Measurements from ENCODE around the gene TBX2. TPM values are rescaled to one million over a fixed set of nuclear protein-coding genes. Genes with fewer than 3 reads are reported as not detected.

TBX2 gene
- total RNA-seq, 1 experiment from 2014 or later: not detected

DNA sequence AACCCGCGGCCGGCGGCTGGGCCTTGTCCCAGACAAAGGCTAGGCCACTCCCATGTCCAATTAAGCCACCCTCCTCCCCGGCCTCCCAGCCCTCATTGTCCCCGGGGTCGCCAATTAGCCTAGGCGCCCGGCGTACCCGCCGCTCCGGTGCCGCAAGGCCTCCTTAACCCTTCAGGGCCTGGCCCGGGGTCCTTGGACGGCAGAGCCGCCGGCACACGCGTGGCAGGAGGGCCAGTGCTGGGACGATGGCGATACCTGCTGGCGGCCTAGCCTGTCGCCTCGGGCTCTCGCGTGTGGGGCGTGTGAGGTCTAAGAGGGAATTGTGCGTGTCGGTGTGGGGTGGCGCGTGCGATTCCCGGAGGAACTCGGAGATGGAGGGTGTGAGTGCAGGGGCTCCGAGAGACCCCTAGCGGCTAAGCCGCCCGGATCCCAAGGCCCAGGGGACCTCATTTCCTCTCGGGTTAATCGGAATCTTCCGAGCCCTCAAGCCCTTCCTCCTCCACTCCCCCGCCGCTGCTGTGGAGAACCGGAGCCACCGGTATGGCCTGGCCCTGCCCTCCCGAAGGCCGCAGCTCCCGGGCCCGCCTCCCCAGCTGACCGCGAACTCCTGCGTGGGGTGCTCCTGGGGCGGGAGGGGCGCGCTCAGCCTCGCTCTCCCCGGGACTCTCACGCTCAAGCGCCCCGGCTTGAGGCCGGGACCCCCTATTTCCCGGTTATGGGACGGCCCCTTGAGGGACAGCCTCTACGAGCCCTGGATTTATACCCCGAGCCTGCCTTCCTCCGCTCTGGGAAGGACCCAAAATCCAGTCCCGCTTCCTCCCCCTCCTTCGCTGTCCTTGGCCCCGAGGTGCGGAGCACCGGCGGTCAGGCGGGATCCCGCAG lies 11.9 kb downstream of the TBX2 start:
- Histone ChIP-seq H3K36me3 (ENCODE audit: insufficient read depth, low read length) (no peaks in the 10 kb centered on the region), H3K4me3 (ENCODE audit: low read length) (no peak overlapping the region), H4K20me1 (ENCODE audit: insufficient read depth, low read depth, low read length) (no peaks in the 10 kb centered on the region), H3K4me1 (ENCODE audit: low read length) (peaks cover 5% of the 10 kb centered on the region), H3K27me3 (ENCODE audit: low read length) (no peaks in the 10 kb centered on the region), H3K9me2 (replicated peaks; ENCODE audit: insufficient read depth, low read length) (no peaks in the 10 kb centered on the region), H3K9ac (ENCODE audit: low read length) (no peak overlapping the region), H3K79me2 (ENCODE audit: low read length) (no peaks in the 10 kb centered on the region), H3K9me3 (ENCODE audit: low read length) (no peaks in the 10 kb centered on the region), H3K4me2 (ENCODE audit: low read depth, low read length, poor library complexity, severe bottlenecking) (no peak overlapping the region), H3K27ac (ENCODE audit: low read length) (no peak overlapping the region), H2AFZ (ENCODE audit: low read length) (no peak overlapping the region)
- DNase-seq: no peak

GRCh38 chr17:61412143-61412859 lies 12.7 kb downstream of the TBX2 start:
- Histone ChIP-seq H3K36me3 (ENCODE audit: insufficient read depth, low read length) (no peaks in the 10 kb centered on the region), H3K79me2 (ENCODE audit: low read length) (no peaks in the 10 kb centered on the region), H3K27ac (ENCODE audit: low read length) (no peak overlapping the region), H3K4me2 (ENCODE audit: low read depth, low read length, poor library complexity, severe bottlenecking) (no peak overlapping the region), H4K20me1 (ENCODE audit: insufficient read depth, low read depth, low read length) (no peaks in the 10 kb centered on the region), H3K4me3 (ENCODE audit: low read length) (no peak overlapping the region), H3K9ac (ENCODE audit: low read length) (no peak overlapping the region), H3K27me3 (ENCODE audit: low read length) (no peaks in the 10 kb centered on the region), H3K9me2 (replicated peaks; ENCODE audit: insufficient read depth, low read length) (no peaks in the 10 kb centered on the region), H3K4me1 (ENCODE audit: low read length) (peaks cover 5% of the 10 kb centered on the region), H3K9me3 (ENCODE audit: low read length) (no peaks in the 10 kb centered on the region), H2AFZ (ENCODE audit: low read length) (no peak overlapping the region)
- DNase-seq: peak; percentile 78

GRCh38 chr17:61412860-61413660 lies 13.4 kb downstream of the TBX2 start:
- no peak overlapping the region for H3K27ac ChIP-seq (ENCODE audit: low read length)
- H3K79me2 ChIP-seq (ENCODE audit: low read length): no peaks in the 10 kb centered on the region
- H4K20me1 ChIP-seq (ENCODE audit: insufficient read depth, low read depth, low read length): no peaks in the 10 kb centered on the region
- no peaks in the 10 kb centered on the region for H3K9me3 ChIP-seq (ENCODE audit: low read length)
- no peak for DNase-seq
- H2AFZ ChIP-seq (ENCODE audit: low read length): no peak overlapping the region
- no peak overlapping the region for H3K9ac ChIP-seq (ENCODE audit: low read length)
- H3K36me3 ChIP-seq (ENCODE audit: insufficient read depth, low read length): no peaks in the 10 kb centered on the region
- no peaks in the 10 kb centered on the region for H3K9me2 ChIP-seq (replicated peaks; ENCODE audit: insufficient read depth, low read length)
- H3K4me1 ChIP-seq (ENCODE audit: low read length): peaks cover 5% of the 10 kb centered on the region
- H3K27me3 ChIP-seq (ENCODE audit: low read length): no peaks in the 10 kb centered on the region
- H3K4me2 ChIP-seq (ENCODE audit: low read depth, low read length, poor library complexity, severe bottlenecking): no peak overlapping the region
- H3K4me3 ChIP-seq (ENCODE audit: low read length): no peak overlapping the region

- no peaks in the 10 kb centered on the region for H3K79me2 ChIP-seq (ENCODE audit: low read length)
- no peak overlapping the region for H3K4me3 ChIP-seq (ENCODE audit: low read length)
- H3K4me1 ChIP-seq (ENCODE audit: low read length): peaks cover 5% of the 10 kb centered on the region
- DNase-seq: no peak
- no peak overlapping the region for H3K9ac ChIP-seq (ENCODE audit: low read length)
- no peak overlapping the region for H3K27ac ChIP-seq (ENCODE audit: low read length)
- no peak overlapping the region for H3K4me2 ChIP-seq (ENCODE audit: low read depth, low read length, poor library complexity, severe bottlenecking)
- no peaks in the 10 kb centered on the region for H3K27me3 ChIP-seq (ENCODE audit: low read length)
- no peaks in the 10 kb centered on the region for H3K9me2 ChIP-seq (replicated peaks; ENCODE audit: insufficient read depth, low read length)
- no peaks in the 10 kb centered on the region for H3K36me3 ChIP-seq (ENCODE audit: insufficient read depth, low read length)
- no peak overlapping the region for H2AFZ ChIP-seq (ENCODE audit: low read length)
- no peaks in the 10 kb centered on the region for H4K20me1 ChIP-seq (ENCODE audit: insufficient read depth, low read depth, low read length)
- H3K9me3 ChIP-seq (ENCODE audit: low read length): no peaks in the 10 kb centered on the region
Measured at GRCh38 chr17:61413661-61414126, 14.1 kb downstream of the TBX2 start.

- Histone ChIP-seq H3K9me2 (replicated peaks; ENCODE audit: insufficient read depth, low read length) (no peaks in the 10 kb centered on the region), H3K4me1 (ENCODE audit: low read length) (no peaks in the 10 kb centered on the region; the same call in 1 of the 2 replicates), H3K9me3 (ENCODE audit: low read length) (no peaks in the 10 kb centered on the region), H3K79me2 (ENCODE audit: low read length) (no peaks in the 10 kb centered on the region), H3K4me2 (ENCODE audit: low read depth, low read length, poor library complexity, severe bottlenecking) (no peak overlapping the region), H4K20me1 (ENCODE audit: insufficient read depth, low read depth, low read length) (no peaks in the 10 kb centered on the region), H3K4me3 (ENCODE audit: low read length) (no peak overlapping the region), H3K27ac (ENCODE audit: low read length) (no peak overlapping the region), H3K9ac (ENCODE audit: low read length) (no peak overlapping the region), H3K27me3 (ENCODE audit: low read length) (no peaks in the 10 kb centered on the region), H2AFZ (ENCODE audit: low read length) (no peak overlapping the region), H3K36me3 (ENCODE audit: insufficient read depth, low read length) (no peaks in the 10 kb centered on the region)
- no peak for DNase-seq
Measured at GRCh38 chr17:61414141-61414935, 14.7 kb downstream of the TBX2 start.

DNA sequence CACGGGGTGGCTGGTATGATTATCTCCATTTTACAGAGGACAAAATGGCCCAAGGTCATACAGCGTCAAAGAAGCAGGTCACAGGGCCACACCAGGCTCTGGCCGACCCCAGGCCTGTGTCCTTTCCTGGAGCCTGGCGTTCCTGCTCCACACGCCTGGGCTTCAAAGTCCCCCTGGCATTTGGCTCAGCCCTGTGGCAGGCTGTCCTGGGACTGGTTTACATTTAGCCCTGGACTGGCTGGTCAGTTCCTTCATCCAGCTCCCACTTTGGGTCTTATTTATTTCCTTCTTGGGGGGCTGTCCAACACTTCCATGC lies 15.3 kb downstream of the TBX2 start:
- no peaks in the 10 kb centered on the region for H3K9me2 ChIP-seq (replicated peaks; ENCODE audit: insufficient read depth, low read length)
- no peak overlapping the region for H3K4me2 ChIP-seq (ENCODE audit: low read depth, low read length, poor library complexity, severe bottlenecking)
- H3K79me2 ChIP-seq (ENCODE audit: low read length): no peaks in the 10 kb centered on the region
- no peaks in the 10 kb centered on the region for H3K36me3 ChIP-seq (ENCODE audit: insufficient read depth, low read length)
- no peaks in the 10 kb centered on the region for H4K20me1 ChIP-seq (ENCODE audit: insufficient read depth, low read depth, low read length)
- no peak for DNase-seq
- H3K4me1 ChIP-seq (ENCODE audit: low read length): no peaks in the 10 kb centered on the region
- H3K9ac ChIP-seq (ENCODE audit: low read length): no peak overlapping the region
- no peak overlapping the region for H3K4me3 ChIP-seq (ENCODE audit: low read length)
- no peaks in the 10 kb centered on the region for H3K9me3 ChIP-seq (ENCODE audit: low read length)
- H3K27ac ChIP-seq (ENCODE audit: low read length): no peak overlapping the region
- H3K27me3 ChIP-seq (ENCODE audit: low read length): no peaks in the 10 kb centered on the region
- no peak overlapping the region for H2AFZ ChIP-seq (ENCODE audit: low read length)

DNA sequence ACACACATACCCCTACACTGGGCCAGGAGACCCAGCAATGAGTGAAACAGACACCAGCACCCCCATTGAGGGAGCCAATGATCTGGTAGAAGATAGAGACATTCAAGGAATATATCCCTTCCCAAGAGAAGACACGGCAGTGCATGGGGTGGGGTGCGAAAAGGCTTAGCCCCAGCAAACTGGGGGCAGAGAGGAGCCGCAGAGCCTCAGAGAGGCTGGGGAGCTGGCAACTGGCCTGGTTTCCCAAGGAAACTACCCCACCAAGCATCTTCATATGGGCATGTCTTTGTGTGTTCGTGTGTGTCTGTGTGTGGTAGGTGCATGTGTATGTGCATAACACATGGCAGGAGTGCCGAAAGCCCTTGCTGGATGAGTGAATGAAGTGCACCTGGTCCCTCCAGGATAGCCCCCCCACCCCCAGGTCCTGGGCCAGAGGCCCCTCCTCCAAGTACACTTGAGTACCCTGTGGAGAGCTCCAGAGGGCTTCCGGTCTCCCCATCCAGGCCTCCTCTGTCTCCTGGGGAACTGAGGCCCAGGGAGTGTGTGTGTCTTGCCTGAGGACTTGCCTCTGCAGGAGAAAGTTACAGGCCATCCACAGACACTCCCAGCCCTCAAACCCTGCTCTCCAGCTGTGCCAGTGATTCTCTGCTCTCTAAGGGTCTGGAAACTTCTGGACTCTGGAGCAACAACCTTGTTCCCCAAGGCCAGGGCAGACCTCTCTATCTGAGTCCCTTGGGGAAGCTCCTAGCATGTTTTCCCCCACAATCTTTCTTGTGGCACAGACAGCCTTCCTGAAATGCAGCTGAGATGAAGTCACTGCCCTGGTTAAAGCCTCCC lies 15.9 kb downstream of the TBX2 start:
- Histone ChIP-seq H3K9ac (ENCODE audit: low read length) (no peak overlapping the region), H3K9me3 (ENCODE audit: low read length) (no peaks in the 10 kb centered on the region), H3K4me3 (ENCODE audit: low read length) (no peak overlapping the region), H3K9me2 (replicated peaks; ENCODE audit: insufficient read depth, low read length) (no peaks in the 10 kb centered on the region), H3K27ac (ENCODE audit: low read length) (no peak overlapping the region), H3K4me2 (ENCODE audit: low read depth, low read length, poor library complexity, severe bottlenecking) (no peak overlapping the region), H4K20me1 (ENCODE audit: insufficient read depth, low read depth, low read length) (no peaks in the 10 kb centered on the region), H3K36me3 (ENCODE audit: insufficient read depth, low read length) (no peaks in the 10 kb centered on the region), H2AFZ (ENCODE audit: low read length) (no peak overlapping the region), H3K4me1 (ENCODE audit: low read length) (no peaks in the 10 kb centered on the region), H3K27me3 (ENCODE audit: low read length) (no peaks in the 10 kb centered on the region), H3K79me2 (ENCODE audit: low read length) (no peaks in the 10 kb centered on the region)
- no peak for DNase-seq
